AG08396 (cell line): ENCODE data around the gene TMEFF1.
"Not testable (repeated sequence)": the region's sequence is repeated elsewhere in the genome, so short reads cannot be mapped to it uniquely, and the experiment has no call there.

Source experiments
- DNase-seq: peaks from one replicate; pipeline ENCODE4 v3.0.0; 2012; ENCODE audit warnings: low spot score, mixed read lengths

Gene TMEFF1

GRCh38 chr9:100492952-100493351 lies 20.0 kb downstream of the TMEFF1 start:
- peak; percentile 40 for DNase-seq

- no peak for DNase-seq
Observed at GRCh38 chr9:100498592-100498991, 25.6 kb downstream of the TMEFF1 start.

- DNase-seq, result no peak
Observed at GRCh38 chr9:100499460-100499859, 26.5 kb downstream of the TMEFF1 start.

- no peak for DNase-seq
Observed at GRCh38 chr9:100499866-100500265, 26.9 kb downstream of the TMEFF1 start.

GRCh38 chr9:100505564-100506159 lies 32.7 kb downstream of the TMEFF1 start:
- peak; percentile 37 for DNase-seq

GRCh38 chr9:100507350-100507749 lies 34.4 kb downstream of the TMEFF1 start:
- not testable (repeated sequence) for DNase-seq

GRCh38 chr9:100511205-100511604 lies 38.3 kb downstream of the TMEFF1 start:
- no peak for DNase-seq

GRCh38 chr9:100515578-100516494 lies 42.9 kb downstream of the TMEFF1 start:
- DNase-seq, result no peak

- DNase-seq, result no peak
Observed at GRCh38 chr9:100521282-100521681, 48.3 kb downstream of the TMEFF1 start.

- no peak for DNase-seq
Observed at GRCh38 chr9:100525563-100525962, 52.6 kb downstream of the TMEFF1 start.

GRCh38 chr9:100527180-100527794 lies 54.3 kb downstream of the TMEFF1 start:
- not testable (repeated sequence) for DNase-seq

GRCh38 chr9:100534401-100534800 lies 61.5 kb downstream of the TMEFF1 start:
- no peak for DNase-seq

GRCh38 chr9:100540327-100540726 lies 67.4 kb downstream of the TMEFF1 start:
- DNase-seq, result no peak

- DNase-seq, result no peak
Observed at GRCh38 chr9:100549048-100549447, 76.1 kb downstream of the TMEFF1 start.

- peak; percentile 17 for DNase-seq
Observed at GRCh38 chr9:100554935-100555401, 82.0 kb downstream of the TMEFF1 start.

GRCh38 chr9:100555471-100555870 lies 82.5 kb downstream of the TMEFF1 start:
- DNase-seq, result no peak

- DNase-seq, result no peak
Observed at GRCh38 chr9:100557053-100557452, 84.1 kb downstream of the TMEFF1 start.

- DNase-seq, result no peak
Observed at GRCh38 chr9:100561256-100561655, 88.3 kb downstream of the TMEFF1 start.

- no peak for DNase-seq
Observed at GRCh38 chr9:100567856-100568255, 94.9 kb downstream of the TMEFF1 start.

GRCh38 chr9:100573655-100574260 lies 100.8 kb downstream of the TMEFF1 start:
- DNase-seq, result no peak

GRCh38 chr9:100575006-100575405 lies 102.1 kb downstream of the TMEFF1 start:
- no peak for DNase-seq

GRCh38 chr9:100575765-100576386 lies 102.9 kb downstream of the TMEFF1 start:
- peak; percentile 45 for DNase-seq
